NCI-H446 (cell line): ENCODE results near the gene PEAR1.

Experiments
- DNase-seq, 2 experiments: peaks; one replicate each; lab custom pipeline; 2025; lab: John Stamatoyannopoulos, UW

The PEAR1 gene

GRCh38 chr1:156963621-156964020 lies 70.1 kb downstream of the PEAR1 start:
- DNase-seq, result no peak

- no peak for DNase-seq
These were observed 70.9 kb downstream of the PEAR1 start for GRCh38 chr1:156964441-156964840.
